NCI-H1105 treated with DMSO at 0.1 percent for 48 hours (cell line): Measurements from ENCODE around the gene ZFPM1.

ENCODE experiments used
- DNase-seq: peaks from one replicate; lab custom pipeline; 2025; lab: John Stamatoyannopoulos, UW

Gene ZFPM1

GRCh38 chr16:88433632-88434352, 19.3 kb upstream of the ZFPM1 start:
- DNase-seq, result no peak

DNA sequence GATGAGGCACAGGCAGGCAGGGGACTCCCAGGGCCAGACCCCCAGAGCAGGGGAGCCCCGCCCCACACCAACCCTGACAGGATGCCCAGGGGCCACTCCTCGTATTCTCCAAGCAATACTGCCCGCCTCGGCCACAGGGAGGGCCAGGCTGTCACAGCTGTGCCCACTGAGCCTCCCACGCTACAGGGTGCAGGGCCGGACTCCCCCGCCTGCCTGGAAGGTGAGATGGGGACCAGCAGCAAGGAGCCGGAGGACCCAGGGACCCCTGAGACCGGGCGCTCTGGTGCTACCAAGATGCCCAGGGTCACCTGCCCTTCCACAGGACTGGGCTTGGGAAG, 18.8 kb upstream of the ZFPM1 start:
- DNase-seq, result no peak

- no peak for DNase-seq
Measured at GRCh38 chr16:88434746-88435145, 18.3 kb upstream of the ZFPM1 start.

DNA sequence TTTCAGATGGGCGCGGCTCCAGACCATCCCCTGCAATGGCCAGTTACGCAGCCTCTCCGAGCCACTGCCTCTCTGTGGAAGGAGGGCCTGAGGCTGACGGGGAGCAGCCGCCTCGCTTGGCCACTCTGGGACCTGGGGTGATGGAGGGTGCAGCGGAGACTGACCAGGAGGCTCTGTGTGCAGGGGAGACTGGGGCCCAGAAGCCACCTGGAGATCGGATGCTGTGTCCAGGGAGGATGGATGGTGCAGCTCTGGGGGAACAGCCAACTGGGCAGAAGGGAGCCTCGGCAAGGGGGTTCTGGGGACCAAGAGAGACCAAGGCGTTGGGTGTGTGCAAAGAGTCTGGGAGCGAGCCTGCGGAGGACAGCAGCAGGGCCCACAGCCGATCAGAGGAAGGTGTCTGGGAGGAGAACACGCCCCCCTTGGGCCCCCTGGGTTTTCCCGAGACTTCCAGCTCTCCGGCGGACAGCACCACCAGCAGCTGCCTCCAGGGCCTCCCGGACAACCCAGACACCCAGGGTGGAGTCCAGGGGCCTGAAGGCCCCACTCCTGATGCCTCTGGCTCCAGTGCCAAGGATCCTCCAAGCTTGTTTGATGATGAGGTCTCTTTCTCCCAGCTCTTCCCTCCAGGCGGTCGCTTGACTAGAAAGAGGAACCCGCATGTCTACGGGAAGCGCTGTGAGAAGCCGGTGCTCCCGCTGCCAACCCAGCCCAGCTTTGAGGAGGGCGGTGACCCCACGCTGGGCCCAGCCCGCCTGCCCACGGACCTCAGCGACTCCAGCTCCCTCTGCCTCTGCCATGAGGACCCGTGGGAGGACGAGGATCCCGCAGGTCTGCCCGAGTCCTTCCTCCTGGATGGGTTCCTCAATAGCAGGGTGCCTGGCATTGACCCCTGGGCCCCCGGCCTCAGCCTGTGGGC, 17.4 kb upstream of the ZFPM1 start:
- DNase-seq, result no peak

- no peak for DNase-seq
Measured at GRCh38 chr16:88436796-88437195, 16.3 kb upstream of the ZFPM1 start.

- DNase-seq, result peak; percentile 32
Measured at GRCh38 chr16:88437367-88437964, 15.6 kb upstream of the ZFPM1 start.

GRCh38 chr16:88438084-88438870, 14.8 kb upstream of the ZFPM1 start:
- DNase-seq, result no peak

GRCh38 chr16:88439016-88439415, 14.1 kb upstream of the ZFPM1 start:
- DNase-seq, result no peak

GRCh38 chr16:88439706-88440105, 13.4 kb upstream of the ZFPM1 start:
- no peak for DNase-seq

DNA sequence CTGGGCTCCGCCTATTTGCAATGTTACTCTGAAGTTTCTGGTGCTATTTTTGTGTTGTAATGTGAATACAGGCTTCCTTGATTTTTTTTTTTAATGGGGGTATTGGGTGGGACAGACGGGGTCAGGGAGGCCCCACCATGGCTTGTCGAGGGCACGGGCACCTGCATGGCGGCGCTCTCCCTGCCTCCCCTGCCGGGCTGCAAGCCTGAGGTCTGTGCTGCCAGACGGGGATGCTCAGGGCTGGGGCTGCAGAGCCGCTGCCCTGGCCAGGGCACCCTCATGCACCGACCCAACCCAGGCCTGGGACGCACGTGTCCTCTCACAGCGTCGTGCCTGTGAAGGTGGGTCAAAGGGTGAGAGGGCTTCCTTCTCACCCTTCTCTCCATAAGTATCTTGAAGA, 13.0 kb upstream of the ZFPM1 start:
- DNase-seq, result no peak

DNA sequence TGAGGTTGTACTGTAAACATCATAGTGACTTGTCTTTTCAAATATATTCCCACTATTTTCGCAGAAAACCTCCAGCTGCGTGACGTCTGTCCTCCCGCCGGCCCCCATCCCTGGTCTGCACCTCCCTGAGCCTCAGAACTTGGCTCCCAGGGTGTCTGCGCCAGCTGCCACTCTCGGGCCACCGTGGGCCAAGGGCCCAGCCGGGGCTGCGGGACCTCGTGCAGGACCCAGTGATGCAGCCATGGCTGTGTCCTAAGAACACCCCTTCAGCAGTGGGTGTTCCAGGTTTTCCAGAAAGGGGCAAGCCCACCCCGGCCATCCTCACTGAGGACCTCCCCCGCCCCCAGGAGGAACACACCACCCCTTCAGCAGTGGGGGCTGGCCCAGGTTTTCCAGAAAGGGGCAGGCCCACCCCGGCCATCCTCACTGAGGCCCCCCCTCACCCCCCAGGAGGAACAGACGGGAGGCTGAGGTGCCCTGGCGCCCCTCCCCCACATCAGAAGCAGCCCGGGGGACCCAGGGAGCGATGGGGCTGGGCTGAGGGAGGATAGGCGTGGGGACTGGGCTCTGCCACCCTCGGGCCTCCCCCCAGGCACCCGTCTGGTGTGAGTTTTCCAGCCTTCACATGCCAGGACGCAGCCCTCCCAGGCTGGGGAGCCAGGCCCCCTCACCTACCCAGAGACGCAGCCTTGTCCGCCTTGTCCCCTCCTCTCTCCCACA, 12.2 kb upstream of the ZFPM1 start:
- no peak for DNase-seq

DNA sequence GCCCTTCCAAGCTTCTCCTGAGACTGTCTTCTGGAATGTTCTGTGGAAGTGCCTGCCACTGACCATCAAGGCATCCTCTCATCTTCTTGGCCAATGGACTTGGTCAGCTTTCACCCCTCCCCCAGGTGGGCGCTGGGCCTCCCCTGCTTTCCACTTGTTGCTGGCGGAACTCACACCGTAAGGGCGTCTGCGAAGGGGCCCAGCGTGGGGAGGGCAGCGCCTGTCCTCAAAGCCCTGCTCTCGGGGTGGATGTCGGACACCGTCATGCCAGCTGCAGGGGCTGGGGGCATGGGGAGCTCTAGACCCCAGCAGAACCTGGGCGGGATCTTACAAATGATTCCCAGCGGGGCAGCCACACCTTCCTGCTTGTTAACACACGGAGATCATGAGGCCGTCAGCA, 11.6 kb upstream of the ZFPM1 start:
- DNase-seq, result no peak

DNA sequence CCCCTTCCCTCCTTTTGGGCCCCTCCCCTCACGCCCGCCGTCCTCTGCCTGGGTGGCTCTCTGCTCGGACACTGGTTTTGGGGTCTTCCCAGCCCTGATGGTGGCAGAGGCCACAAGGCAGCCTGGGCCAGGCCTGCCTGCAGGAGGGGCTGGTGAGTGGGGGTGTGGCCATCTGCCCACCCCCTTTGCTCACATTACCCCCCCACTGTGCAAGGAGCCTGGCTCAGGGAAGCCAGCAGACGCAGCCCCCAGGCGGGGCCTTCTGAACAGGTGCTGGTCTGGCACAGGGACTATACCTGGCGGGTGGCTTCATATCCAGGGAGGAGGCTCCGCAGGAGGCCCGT, 10.7 kb upstream of the ZFPM1 start:
- DNase-seq, result no peak

DNA sequence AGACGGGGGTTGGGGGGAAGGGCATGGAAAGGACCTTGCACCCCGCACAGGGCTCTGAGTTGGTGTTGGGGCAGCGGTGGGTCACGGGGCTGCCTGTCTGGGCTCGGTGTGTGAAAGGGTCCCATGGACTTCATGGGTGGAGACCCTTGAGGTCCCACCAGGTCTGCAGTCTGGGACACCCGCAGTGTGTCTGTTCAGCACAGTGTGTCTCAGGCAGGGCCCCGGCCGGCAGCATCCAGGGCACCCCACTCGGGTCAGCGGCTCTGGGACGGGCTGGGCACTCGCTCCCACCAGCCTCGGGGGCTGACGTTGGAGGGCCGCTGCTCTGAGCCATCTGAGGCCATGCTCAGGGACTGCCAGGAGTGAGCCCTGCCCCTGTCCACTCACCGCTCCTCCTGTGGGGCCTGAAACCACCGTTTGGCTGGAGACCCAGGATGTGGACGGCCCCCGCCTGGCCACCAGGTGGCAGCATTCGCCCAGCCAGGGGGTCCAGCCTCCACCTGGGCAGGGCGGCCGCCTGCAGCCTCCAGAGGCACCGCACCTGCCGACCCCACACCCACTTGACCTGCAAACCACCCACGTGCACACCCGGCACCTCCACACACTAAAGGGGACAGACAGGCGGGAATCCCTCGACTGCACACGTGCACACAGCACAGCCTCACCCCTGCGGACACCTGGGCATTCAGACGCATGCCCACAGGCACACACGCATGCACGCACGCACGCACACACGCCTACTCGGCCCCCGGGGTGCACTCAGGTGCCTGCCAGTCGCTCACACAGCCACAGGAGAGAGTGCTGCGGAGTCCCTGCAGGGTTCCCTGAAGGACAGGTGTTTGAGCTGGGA, 10.1 kb upstream of the ZFPM1 start:
- DNase-seq, result peak; percentile 53

- DNase-seq, result no peak
Measured at GRCh38 chr16:88444826-88445582, 8.1 kb upstream of the ZFPM1 start.

GRCh38 chr16:88445583-88445960, 7.5 kb upstream of the ZFPM1 start:
- DNase-seq, result no peak

DNA sequence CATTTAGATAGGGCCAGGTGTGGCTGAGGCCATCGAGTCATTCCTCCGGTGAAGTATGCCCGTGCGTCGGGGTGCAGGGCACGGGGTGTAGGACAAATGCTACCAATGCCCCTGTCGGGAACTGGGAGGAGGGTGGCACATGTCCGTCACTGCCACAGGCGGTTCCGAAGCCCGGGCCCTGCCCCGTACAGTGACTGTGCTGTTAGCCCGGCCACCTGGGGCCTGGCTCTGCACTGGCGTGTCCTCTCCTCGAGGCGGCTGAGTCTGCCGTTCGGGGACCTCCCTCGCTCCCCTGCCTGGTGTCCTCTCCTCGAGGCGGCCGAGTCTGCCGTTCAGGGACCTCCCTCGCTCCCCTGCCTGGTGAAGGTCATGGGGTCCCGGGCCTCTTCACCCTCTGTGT, 7.0 kb upstream of the ZFPM1 start:
- no peak for DNase-seq

- no peak for DNase-seq
Measured at GRCh38 chr16:88446736-88447135, 6.3 kb upstream of the ZFPM1 start.

- DNase-seq, result no peak
Measured at GRCh38 chr16:88447881-88448280, 5.2 kb upstream of the ZFPM1 start.
